ENCODE measurements around the gene NOCT.
"Not testable (repeated sequence)": the region's sequence is repeated elsewhere in the genome, so short reads cannot be mapped to it uniquely, and the experiment has no call there.

NOCT gene

DNA sequence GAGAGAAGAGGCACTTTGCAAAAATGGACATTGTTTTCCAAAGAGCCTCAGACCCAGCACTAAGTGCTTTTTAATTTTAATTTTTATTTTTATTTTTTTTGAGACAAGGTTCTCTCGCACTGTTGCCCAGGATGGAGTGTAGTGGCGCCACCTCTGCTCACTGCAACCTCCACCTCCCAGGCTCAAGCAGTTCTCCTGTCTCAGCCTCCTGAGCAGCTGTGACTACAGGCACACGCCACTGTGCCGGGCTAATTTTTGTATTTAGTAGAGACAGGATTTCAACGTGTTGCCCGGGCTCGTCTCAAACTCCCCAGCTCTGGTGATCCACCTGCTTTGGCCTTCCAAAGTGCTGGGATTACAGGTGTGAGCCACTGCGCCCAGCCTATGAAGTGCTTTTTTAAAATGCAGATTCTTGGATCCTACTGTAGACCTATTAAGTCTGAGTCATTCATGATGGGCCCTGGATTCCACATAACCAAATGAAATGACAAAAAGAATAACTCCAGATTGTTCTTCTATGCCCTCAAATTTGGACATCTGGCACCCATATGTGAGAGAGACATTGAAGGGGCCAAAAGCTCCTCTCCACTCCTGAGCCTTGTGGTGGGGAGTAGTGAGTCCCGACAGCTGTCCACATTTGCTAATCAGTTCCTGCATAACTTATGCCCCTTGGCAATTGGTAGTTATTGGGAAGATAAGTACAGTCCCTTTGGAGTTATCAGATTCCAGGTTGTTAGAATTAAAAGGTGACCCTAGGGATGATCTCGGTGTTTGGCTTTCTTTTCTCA, 3.6 kb downstream of the NOCT start:
- H3K9me3 Mint-ChIP-seq, result no peaks in the 10 kb centered on the region
- no peaks in the 10 kb centered on the region for H3K27me3 Mint-ChIP-seq (ENCODE audit: low read depth)
- H3K36me3 Mint-ChIP-seq (ENCODE audit: low read depth), result peaks cover 12% of the 10 kb centered on the region
- no peak overlapping the region for H3K27ac Mint-ChIP-seq
- peaks cover 27% of the 10 kb centered on the region for H3K4me1 Mint-ChIP-seq (ENCODE audit: low read depth)
- no peak overlapping the region for H3K4me3 Mint-ChIP-seq

DNA sequence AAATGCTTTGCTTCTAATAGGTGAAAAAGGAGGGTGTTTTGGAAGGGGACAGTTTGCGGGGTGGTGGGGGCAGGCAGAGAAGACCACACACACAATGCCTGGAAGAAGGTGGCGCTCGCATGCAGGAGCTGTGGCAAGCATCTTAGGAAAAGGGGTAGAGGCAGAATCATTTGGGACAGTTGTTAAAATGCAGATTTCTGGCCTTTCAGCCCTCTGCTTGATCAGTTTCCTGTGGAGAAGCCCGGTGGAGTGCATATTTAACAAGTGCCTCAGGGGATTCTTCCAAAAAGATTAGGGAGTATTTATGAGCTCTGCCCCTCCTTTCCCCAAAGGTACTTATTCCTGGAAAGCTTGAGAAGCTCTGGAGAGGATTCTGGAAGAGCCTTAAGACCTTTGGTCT, 4.8 kb downstream of the NOCT start:
- Mint-ChIP-seq H3K4me1 (ENCODE audit: low read depth) (peaks cover 16% of the 10 kb centered on the region), H3K36me3 (ENCODE audit: low read depth) (peaks cover 12% of the 10 kb centered on the region), H3K4me3 (no peak overlapping the region), H3K9me3 (no peaks in the 10 kb centered on the region), H3K27me3 (ENCODE audit: low read depth) (no peaks in the 10 kb centered on the region), H3K27ac (no peak overlapping the region)

DNA sequence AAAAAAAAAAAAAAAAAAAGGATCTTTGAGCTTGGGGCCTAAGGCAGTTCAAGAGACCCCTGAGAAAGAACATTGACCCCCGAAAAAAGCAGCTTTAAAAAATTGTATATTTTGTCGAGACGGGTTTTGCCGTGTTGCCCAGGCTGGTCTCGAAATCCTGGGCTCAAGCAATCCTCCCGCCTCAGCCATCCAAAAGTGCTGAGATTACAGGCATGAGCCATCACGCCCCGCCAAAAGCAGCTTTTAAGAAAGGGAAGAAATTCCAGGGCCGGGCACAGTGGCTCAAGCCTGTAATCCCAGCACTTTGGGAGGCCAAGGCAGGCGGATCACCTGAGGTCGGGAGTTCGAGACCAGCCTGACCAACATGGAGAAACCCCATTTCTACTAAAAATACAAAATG, 5.5 kb downstream of the NOCT start:
- Mint-ChIP-seq H3K36me3 (ENCODE audit: low read depth) (peaks cover 12% of the 10 kb centered on the region), H3K4me1 (ENCODE audit: low read depth) (peaks cover 16% of the 10 kb centered on the region)
- H3K9me3 Mint-ChIP-seq; H3K27me3 Mint-ChIP-seq (ENCODE audit: low read depth); H3K4me3 Mint-ChIP-seq; H3K27ac Mint-ChIP-seq: not testable (repeated sequence)

DNA sequence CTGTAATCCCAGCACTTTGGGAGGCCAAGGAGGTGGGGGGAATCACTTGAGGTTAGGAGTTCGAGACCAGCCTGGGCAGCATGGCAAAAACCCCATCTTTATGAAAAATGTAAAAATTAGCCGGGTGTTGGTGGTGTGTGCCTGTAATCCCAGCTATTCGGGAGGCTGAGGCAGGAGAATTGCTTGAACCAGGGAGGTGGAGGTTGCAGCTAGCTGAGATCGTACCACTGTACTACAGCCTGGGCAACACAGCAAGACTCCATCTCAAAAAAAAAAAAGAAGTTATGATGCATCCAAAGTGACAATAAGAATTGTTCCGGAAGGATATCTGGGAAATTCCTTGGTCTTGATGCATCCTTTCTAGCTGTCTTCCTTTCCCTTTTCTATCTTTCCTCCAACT, 7.3 kb downstream of the NOCT start:
- Mint-ChIP-seq H3K27ac (no peak overlapping the region), H3K27me3 (ENCODE audit: low read depth) (no peaks in the 10 kb centered on the region)

DNA sequence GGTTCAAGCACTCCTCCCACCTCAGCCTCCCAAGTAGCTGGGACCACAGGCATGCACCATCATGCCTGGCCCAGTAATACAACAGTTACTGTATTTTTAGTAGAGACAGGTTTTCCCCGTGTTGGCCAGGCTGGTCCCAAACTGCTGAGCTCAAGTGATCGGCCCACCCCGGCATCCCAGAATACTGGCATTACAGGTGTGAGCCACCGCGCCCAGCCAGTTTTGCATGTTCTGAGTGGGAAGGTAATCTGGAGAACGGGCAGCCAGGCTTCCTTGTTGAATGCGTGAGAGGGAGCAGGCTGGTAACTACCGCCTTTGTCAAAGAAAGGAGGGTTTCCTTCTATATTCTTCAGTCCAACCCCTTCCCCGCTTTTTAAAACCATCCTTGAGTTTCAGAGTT, 9.1 kb downstream of the NOCT start:
- peaks cover 2% of the 10 kb centered on the region for H3K4me1 Mint-ChIP-seq (ENCODE audit: low read depth)
- no peak overlapping the region for H3K27ac Mint-ChIP-seq

More for the DNA sequence above, 7.3 kb downstream of the NOCT start:
- Mint-ChIP-seq H3K36me3 (ENCODE audit: low read depth) (peaks cover 12% of the 10 kb centered on the region), H3K9me3 (no peaks in the 10 kb centered on the region), H3K4me3 (no peak overlapping the region), H3K4me1 (ENCODE audit: low read depth) (peaks cover 11% of the 10 kb centered on the region)

DNA sequence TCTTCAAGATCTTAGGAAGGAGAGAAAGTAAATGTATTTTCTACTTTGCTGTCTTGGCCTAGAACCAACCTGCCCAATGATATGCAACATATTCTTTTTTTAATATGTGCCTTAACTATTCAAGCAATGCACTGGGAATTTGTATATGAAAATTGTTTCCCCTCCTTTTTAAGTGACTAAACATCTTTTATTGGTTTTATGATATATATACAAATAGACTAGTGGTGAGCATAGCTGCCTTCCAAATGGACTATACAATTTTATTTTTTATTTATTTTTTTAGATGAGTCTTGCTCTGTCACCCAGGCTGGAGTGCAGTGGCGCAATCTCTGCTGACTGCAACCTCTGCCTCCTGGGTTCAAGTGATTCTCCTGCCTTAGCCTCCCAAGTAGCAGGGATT, 10.3 kb downstream of the NOCT start:
- Mint-ChIP-seq H3K36me3 (ENCODE audit: low read depth) (peaks cover 4% of the 10 kb centered on the region), H3K4me3 (no peak overlapping the region), H3K27me3 (ENCODE audit: low read depth) (no peaks in the 10 kb centered on the region), H3K9me3 (no peaks in the 10 kb centered on the region), H3K4me1 (ENCODE audit: low read depth) (peaks cover 5% of the 10 kb centered on the region), H3K27ac (no peak overlapping the region)

More for the DNA sequence above, 9.1 kb downstream of the NOCT start:
- Mint-ChIP-seq H3K27me3 (ENCODE audit: low read depth) (no peaks in the 10 kb centered on the region), H3K36me3 (ENCODE audit: low read depth) (peaks cover 9% of the 10 kb centered on the region), H3K9me3 (no peaks in the 10 kb centered on the region), H3K4me3 (no peak overlapping the region)

DNA sequence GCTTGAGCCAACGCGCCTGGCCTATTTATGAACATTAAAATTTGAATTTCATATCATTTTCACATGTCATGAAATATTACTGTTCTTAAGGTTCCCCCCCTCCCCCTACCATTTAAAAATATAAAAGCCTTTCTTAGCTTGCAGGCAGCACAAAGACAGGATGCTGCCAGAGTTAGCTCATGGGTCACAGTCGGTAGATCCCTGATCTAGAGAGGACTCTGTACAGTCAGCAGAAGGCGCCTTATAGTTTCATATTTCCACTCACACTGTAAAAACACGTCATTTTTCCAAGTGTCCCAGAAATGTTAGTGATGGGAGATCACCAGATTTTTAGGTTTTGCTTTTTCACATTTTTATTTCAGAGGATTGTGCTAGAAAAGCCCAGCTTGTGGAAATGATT, 12.2 kb downstream of the NOCT start:
- H3K4me1 Mint-ChIP-seq (ENCODE audit: low read depth), result peaks cover 8% of the 10 kb centered on the region
- H3K27me3 Mint-ChIP-seq (ENCODE audit: low read depth), result no peaks in the 10 kb centered on the region
- H3K36me3 Mint-ChIP-seq (ENCODE audit: low read depth), result peaks cover 5% of the 10 kb centered on the region
- no peaks in the 10 kb centered on the region for H3K9me3 Mint-ChIP-seq
- H3K4me3 Mint-ChIP-seq, result no peak overlapping the region
- H3K27ac Mint-ChIP-seq, result no peak overlapping the region

DNA sequence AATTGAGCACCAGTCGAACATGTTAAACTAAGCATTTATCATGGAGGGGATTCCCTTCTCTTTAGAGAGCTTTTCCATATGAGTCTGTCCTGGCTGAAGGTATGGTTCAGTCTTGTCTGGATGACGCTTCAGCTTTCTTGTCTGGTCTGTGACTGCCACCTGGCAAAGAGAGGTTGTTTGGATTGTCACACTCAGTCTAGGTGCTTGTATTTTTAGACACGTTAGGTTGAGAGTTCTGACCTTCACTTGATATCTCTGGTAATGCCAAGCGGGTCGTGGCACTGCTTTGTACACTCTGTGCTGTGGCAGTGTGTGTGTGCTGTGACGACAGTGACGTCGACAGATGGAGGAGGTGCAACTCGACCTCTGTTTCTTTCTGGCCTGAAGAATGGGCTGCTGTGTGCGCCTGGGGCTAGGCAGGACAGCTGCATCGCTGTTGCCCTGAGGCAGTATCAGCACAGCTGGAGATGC, 12.6 kb downstream of the NOCT start:
- Mint-ChIP-seq H3K27me3 (ENCODE audit: low read depth) (no peaks in the 10 kb centered on the region), H3K36me3 (ENCODE audit: low read depth) (peaks cover 5% of the 10 kb centered on the region), H3K27ac (no peak overlapping the region), H3K9me3 (no peaks in the 10 kb centered on the region), H3K4me3 (no peak overlapping the region), H3K4me1 (ENCODE audit: low read depth) (peaks cover 6% of the 10 kb centered on the region)

DNA sequence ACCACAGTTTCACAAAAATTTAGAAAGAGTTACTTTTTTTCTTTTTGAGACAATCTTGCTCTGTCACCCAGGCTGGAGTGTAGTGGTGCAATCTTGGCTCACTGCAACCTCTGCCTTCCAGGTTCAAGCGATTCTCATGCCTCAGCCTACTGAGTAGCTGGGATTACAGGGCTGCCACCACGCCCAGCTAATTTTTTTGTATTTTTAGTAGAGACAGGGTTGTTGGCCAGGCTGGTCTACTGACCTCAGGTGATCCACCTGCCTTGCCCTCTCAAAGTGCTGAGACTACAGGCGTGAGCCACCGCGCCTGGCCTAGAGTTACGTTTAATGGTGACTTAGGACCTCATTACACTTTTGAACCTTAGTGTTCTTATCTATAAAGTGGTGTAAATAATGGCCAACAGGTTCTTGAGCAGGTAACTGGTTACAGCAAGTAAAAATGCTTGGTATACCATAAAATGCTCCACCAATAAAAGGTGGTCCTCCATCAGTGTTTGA, 14.3 kb downstream of the NOCT start:
- not testable (repeated sequence) for H3K4me3 Mint-ChIP-seq; H3K27me3 Mint-ChIP-seq (ENCODE audit: low read depth); H3K9me3 Mint-ChIP-seq; H3K4me1 Mint-ChIP-seq (ENCODE audit: low read depth); H3K27ac Mint-ChIP-seq; H3K36me3 Mint-ChIP-seq (ENCODE audit: low read depth)

DNA sequence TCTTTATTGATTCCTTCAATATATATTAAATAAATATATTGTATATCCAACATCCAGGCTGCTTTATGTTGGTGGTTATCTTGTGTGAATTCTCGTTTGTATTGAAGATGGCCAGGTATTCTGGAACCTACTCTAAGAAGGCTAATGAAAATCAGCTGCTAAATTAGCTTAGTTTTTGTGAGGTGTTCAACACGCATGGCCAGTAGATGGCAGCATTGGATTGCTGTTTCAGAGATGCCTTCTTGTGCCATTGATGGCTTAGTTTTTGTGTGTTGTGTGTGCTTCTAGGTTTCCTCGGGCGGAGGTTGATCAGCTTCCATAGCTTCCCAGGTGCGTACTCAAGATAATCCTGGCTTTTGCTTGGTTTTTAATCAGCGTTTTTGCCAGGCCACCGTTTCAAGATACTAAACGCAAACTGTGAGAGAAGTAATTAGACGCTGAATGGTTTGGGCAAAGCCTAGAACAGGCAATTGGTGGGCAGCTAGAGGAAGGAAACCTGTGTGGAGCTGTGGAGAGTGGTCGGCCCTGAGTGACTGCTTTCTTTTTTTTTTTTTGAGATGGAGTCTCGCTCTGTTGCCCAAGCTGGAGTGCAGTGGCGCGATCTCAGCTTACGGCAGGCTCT, 15.1 kb downstream of the NOCT start:
- H3K9me3 Mint-ChIP-seq, result no peaks in the 10 kb centered on the region
- H3K4me3 Mint-ChIP-seq, result no peak overlapping the region
- peaks cover 5% of the 10 kb centered on the region for H3K36me3 Mint-ChIP-seq (ENCODE audit: low read depth)
- no peaks in the 10 kb centered on the region for H3K27me3 Mint-ChIP-seq (ENCODE audit: low read depth)
- peaks cover 12% of the 10 kb centered on the region for H3K4me1 Mint-ChIP-seq (ENCODE audit: low read depth)
- H3K27ac Mint-ChIP-seq, result peak overlapping the region; percentile 0

DNA sequence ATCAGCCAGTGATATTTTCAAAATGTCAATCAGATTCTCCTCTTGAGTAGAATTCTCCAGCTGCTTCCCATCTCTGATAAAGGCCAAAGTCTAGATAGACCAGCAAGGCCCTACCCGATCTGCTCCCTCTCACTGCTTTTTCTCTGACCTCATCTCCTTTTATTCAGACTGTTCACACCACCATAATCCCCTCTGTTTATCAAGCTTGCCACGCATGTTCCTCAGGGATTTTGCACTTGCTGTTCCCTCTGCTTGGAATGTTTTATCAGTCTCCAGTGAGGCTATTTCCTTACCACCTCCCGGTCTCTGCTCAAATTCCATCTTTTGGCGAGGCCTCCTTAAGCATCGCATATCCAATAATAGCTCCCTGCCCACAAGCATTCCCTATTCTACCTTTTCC, 20.1 kb downstream of the NOCT start:
- Mint-ChIP-seq H3K9me3 (no peaks in the 10 kb centered on the region), H3K36me3 (ENCODE audit: low read depth) (peaks cover 6% of the 10 kb centered on the region), H3K27ac (no peak overlapping the region), H3K4me1 (ENCODE audit: low read depth) (peaks cover 11% of the 10 kb centered on the region), H3K4me3 (no peak overlapping the region), H3K27me3 (ENCODE audit: low read depth) (no peaks in the 10 kb centered on the region)

DNA sequence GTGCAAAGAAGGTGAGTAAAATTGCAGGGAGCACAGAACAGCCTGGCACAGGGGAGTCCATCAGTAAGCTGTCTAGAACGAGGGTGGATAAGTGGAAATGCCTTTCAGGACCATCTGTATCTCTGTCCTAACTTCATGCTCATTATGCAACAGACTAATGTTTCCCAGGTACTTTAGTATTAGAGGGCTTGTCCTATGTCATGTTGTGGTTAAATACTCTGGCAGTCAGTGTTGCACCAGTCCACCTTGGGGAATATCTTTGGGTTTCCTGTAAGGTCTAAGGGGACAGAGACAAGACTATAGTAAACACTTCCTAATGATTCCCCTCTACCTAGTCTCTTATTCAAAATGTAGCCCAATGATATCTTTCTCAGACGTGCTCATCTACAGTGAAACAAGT, 21.3 kb downstream of the NOCT start:
- Mint-ChIP-seq H3K27ac (no peak overlapping the region), H3K9me3 (no peaks in the 10 kb centered on the region), H3K4me1 (ENCODE audit: low read depth) (peaks cover 13% of the 10 kb centered on the region), H3K4me3 (no peak overlapping the region), H3K27me3 (ENCODE audit: low read depth) (no peaks in the 10 kb centered on the region), H3K36me3 (ENCODE audit: low read depth) (peaks cover 4% of the 10 kb centered on the region)

DNA sequence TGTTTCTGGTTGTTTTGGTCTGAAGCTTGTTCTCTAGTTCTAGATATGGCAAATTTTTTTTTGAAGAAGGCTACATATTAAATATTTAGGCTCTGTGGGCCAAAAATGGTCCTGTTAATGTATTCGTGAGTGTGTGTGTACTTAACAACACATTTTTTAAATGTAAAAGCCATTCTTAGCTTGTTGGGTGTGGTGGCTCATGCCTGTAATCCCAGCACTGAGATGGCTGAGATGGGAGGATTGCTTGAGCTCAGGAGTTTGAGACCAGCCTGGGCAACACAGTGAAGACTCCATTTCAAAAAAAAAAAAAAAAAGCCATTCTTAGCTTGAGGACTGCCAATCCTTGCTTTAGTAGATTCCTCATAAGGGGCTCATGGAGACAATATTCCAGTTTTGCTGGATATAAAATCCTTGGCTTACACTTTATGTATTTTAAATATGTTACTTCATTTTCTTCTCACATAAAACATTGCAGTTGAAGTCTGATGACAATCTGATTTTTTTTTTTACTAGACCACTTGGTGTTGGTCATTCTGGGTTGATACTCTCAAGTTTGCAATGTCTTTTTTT, 23.4 kb downstream of the NOCT start:
- Mint-ChIP-seq H3K27me3 (ENCODE audit: low read depth) (no peaks in the 10 kb centered on the region), H3K36me3 (ENCODE audit: low read depth) (peaks cover 9% of the 10 kb centered on the region), H3K9me3 (no peaks in the 10 kb centered on the region), H3K27ac (peak overlapping the region; percentile 31), H3K4me1 (ENCODE audit: low read depth) (peaks cover 18% of the 10 kb centered on the region), H3K4me3 (no peak overlapping the region)

DNA sequence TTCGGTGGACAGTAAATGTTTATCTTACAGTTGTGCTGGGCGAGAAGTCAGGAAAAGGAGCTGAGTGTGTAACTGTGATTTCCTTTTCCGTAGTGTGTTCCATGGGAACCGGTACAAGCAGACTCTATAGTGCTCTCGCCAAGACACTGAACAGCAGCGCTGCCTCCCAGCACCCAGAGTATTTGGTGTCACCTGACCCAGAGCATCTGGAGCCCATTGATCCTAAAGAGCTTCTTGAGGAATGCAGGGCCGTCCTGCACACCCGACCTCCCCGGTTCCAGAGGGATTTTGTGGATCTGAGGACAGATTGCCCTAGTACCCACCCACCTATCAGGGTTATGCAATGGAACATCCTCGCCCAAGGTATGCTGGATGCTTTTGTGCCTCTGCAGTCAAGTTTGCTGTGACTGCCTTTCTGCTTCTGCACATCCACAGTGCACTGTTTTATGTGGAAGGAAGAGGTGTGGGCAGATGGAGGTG, 27.4 kb downstream of the NOCT start:
- Mint-ChIP-seq H3K4me3 (no peak overlapping the region), H3K27me3 (ENCODE audit: low read depth) (no peaks in the 10 kb centered on the region), H3K4me1 (ENCODE audit: low read depth) (peaks cover 17% of the 10 kb centered on the region), H3K27ac (no peak overlapping the region), H3K9me3 (no peaks in the 10 kb centered on the region), H3K36me3 (ENCODE audit: low read depth) (peaks cover 22% of the 10 kb centered on the region)

DNA sequence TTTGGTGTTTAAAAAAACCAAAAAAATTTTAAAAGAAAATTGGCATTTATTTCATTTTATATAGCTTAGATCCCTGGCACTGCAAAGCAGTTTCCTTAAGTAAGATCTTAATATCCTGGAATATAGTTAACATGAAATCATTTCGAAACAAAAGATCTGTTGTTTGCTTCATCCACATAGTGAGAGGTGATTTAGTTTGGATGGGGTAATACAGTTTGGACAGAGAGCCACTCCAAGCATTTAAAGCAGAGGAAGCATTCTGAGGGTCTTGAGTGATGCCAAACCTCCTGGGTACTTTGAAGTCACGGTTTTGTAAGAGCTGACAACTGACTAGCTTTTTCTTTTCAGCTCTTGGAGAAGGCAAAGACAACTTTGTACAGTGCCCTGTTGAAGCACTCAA, 28.7 kb downstream of the NOCT start:
- peaks cover 28% of the 10 kb centered on the region for H3K36me3 Mint-ChIP-seq (ENCODE audit: low read depth)
- peaks cover 20% of the 10 kb centered on the region for H3K4me1 Mint-ChIP-seq (ENCODE audit: low read depth)
- no peak overlapping the region for H3K4me3 Mint-ChIP-seq
- no peak overlapping the region for H3K27ac Mint-ChIP-seq
- H3K9me3 Mint-ChIP-seq, result no peaks in the 10 kb centered on the region
- H3K27me3 Mint-ChIP-seq (ENCODE audit: low read depth), result no peaks in the 10 kb centered on the region
